Astrocyte (in vitro differentiated cells and primary cell): Measurements from ENCODE around the gene RBBP8.
A peak's percentile ranks its signal among the peaks of the same experiment; 100 is the strongest.

Source experiments
- EZH2 ChIP-seq: IDR thresholded peaks from 2 replicates; pipeline ENCODE4 v1.6.1; 2012; ENCODE audit warnings: mild to moderate bottlenecking, low read length, inconsistent platforms; ENCODE audit not compliant: insufficient read depth
- TF ChIP-seq, protein P1 (sequence below): IDR thresholded peaks from 2 replicates; pipeline ENCODE4 v1.5.1; 2011; ENCODE audit warnings: low read depth, mild to moderate bottlenecking, inconsistent platforms, low read length, moderate library complexity; ENCODE audit not compliant: insufficient read depth

DNA sequence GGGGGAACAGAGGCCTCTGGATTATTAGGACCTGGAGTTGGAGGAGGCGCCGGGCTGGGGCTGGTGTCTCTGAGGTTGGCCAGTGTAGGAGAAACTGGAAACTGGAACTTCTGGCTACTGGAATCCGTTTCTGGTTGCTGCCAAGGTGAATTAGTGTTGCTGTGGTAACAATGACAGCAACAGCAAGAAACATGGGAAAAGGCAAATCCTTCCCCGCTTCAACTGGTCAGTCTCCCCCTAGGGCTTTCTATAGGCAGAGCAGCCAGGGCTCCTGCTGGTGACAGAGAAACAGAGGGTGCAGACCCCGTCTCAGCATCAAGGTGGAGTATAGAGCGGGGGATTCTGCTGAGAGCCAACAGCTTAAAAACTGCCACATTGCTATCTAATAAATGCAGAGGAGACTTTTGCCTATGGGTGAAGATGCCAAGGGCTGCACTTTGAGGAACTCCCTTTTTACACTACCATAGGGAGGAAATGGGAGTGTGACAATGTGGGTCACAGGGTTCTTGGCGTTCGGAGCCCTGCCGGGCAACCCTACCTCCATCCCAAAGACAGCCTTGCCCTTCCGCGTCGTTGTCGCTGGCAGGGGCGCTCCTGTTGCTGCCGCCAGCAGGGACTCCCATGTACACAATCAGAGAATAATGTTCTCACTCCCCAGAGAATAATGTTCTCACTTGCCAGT lies 120.8 kb downstream of the RBBP8 start:
- TF ChIP-seq, protein P1, sequence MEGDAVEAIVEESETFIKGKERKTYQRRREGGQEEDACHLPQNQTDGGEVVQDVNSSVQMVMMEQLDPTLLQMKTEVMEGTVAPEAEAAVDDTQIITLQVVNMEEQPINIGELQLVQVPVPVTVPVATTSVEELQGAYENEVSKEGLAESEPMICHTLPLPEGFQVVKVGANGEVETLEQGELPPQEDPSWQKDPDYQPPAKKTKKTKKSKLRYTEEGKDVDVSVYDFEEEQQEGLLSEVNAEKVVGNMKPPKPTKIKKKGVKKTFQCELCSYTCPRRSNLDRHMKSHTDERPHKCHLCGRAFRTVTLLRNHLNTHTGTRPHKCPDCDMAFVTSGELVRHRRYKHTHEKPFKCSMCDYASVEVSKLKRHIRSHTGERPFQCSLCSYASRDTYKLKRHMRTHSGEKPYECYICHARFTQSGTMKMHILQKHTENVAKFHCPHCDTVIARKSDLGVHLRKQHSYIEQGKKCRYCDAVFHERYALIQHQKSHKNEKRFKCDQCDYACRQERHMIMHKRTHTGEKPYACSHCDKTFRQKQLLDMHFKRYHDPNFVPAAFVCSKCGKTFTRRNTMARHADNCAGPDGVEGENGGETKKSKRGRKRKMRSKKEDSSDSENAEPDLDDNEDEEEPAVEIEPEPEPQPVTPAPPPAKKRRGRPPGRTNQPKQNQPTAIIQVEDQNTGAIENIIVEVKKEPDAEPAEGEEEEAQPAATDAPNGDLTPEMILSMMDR = peak; percentile 21
- no peak for TF ChIP-seq EZH2
